ENCODE data around the gene PHACTR1.

Gene PHACTR1

DNA sequence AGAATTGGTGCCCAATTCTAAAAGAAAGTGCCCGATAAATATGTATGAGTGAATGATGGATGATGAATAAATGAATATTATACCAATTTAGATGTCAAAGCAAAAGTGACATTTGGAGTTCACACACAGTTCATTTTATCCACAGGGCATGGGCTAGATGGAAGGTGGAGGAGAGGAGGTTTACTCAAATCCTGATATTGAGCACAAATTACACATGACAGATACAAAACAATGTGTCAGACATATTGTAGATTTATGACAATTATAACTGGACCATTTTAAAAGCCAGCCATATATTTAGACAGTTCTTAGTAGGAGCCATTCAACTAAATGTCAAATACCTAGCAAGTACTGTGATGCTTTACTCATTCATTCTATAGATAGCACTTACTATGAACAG is 23.4 kb upstream of the PHACTR1 start:
- no peak overlapping the region for H3K27ac ChIP-seq (ENCODE audit: low read length)
- no peaks in the 10 kb centered on the region for H3K9me3 ChIP-seq (ENCODE audit: insufficient read depth, low read length)
- H3K36me3 ChIP-seq (replicated peaks; ENCODE audit: low read depth, low read length): no peaks in the 10 kb centered on the region
- H3K79me2 ChIP-seq (ENCODE audit: low read length): no peaks in the 10 kb centered on the region
- H4K20me1 ChIP-seq (ENCODE audit: insufficient read depth, low read length): no peaks in the 10 kb centered on the region
- no peak overlapping the region for H3K4me3 ChIP-seq (ENCODE audit: low read length)
- H3K9ac ChIP-seq (ENCODE audit: low read length): no peak overlapping the region
- H3K4me2 ChIP-seq (ENCODE audit: low read length): no peak overlapping the region
- H2AFZ ChIP-seq (ENCODE audit: low read depth, low read length): no peak overlapping the region
- H3K27me3 ChIP-seq (ENCODE audit: low read depth, low read length): peaks cover 3% of the 10 kb centered on the region; the same call in 1 of the 2 replicates
- TF ChIP-seq CTCF (IDR thresholded peaks at IDR 0.05; ENCODE audit: low read depth, low read length) (no peak), EZH2phosphoT487 (IDR thresholded peaks at IDR 0.05; ENCODE audit: low read depth) (no peak)
- no peaks in the 10 kb centered on the region for H3K4me1 ChIP-seq (ENCODE audit: low read length)

- Histone ChIP-seq H3K4me3 (ENCODE audit: low read length) (no peak overlapping the region), H3K27me3 (ENCODE audit: low read depth, low read length) (0 out of 2 replicates have a peak, but pooled peaks cover 5% of the 10 kb centered on the region), H3K9me3 (ENCODE audit: insufficient read depth, low read length) (no peaks in the 10 kb centered on the region), H2AFZ (ENCODE audit: low read depth, low read length) (no peak overlapping the region), H3K4me1 (ENCODE audit: low read length) (peaks cover 17% of the 10 kb centered on the region), H3K4me2 (ENCODE audit: low read length) (no peak overlapping the region), H3K9ac (ENCODE audit: low read length) (no peak overlapping the region), H4K20me1 (ENCODE audit: insufficient read depth, low read length) (no peaks in the 10 kb centered on the region), H3K27ac (ENCODE audit: low read length) (no peak overlapping the region), H3K79me2 (ENCODE audit: low read length) (no peaks in the 10 kb centered on the region), H3K36me3 (replicated peaks; ENCODE audit: low read depth, low read length) (no peaks in the 10 kb centered on the region)
- TF ChIP-seq EZH2phosphoT487 (IDR thresholded peaks at IDR 0.05; ENCODE audit: low read depth): no peak
- no peak for TF ChIP-seq CTCF (IDR thresholded peaks at IDR 0.05; ENCODE audit: low read depth, low read length)
Observed at GRCh38 chr6:12698298-12698697, 18.3 kb upstream of the PHACTR1 start.

DNA sequence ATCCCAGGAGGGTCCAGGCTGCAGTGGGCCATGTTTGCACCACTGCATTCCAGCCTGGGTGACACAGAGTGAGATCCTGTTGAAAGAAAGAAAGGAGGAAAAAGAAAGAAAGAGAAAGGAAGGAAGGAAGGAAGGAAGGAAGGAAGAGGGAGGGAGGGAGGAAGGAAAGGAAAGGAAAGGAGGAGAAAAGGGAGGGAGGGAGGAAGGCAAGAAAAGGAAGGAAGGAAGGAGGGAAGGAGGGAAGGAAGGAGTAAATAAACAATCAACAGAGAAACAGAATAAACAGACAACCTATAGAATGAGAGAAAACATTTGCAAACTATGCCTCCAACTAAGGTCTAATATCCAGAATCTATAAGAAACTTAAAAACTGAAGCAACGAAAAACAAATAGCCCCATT is 11.6 kb upstream of the PHACTR1 start:
- Histone ChIP-seq H3K27me3 (ENCODE audit: low read depth, low read length) (0 out of 2 replicates have a peak, but pooled peaks cover 3% of the 10 kb centered on the region), H3K4me3 (ENCODE audit: low read length) (no peak overlapping the region), H3K9me3 (ENCODE audit: insufficient read depth, low read length) (no peaks in the 10 kb centered on the region), H3K79me2 (ENCODE audit: low read length) (no peaks in the 10 kb centered on the region), H2AFZ (ENCODE audit: low read depth, low read length) (no peak overlapping the region), H3K9ac (ENCODE audit: low read length) (no peak overlapping the region), H3K27ac (ENCODE audit: low read length) (no peak overlapping the region), H3K36me3 (replicated peaks; ENCODE audit: low read depth, low read length) (no peaks in the 10 kb centered on the region), H3K4me1 (ENCODE audit: low read length) (peaks cover 15% of the 10 kb centered on the region), H3K4me2 (ENCODE audit: low read length) (no peak overlapping the region), H4K20me1 (ENCODE audit: insufficient read depth, low read length) (no peaks in the 10 kb centered on the region)
- TF ChIP-seq CTCF (IDR thresholded peaks at IDR 0.05; ENCODE audit: low read depth, low read length) (no peak), EZH2phosphoT487 (IDR thresholded peaks at IDR 0.05; ENCODE audit: low read depth) (no peak)

DNA sequence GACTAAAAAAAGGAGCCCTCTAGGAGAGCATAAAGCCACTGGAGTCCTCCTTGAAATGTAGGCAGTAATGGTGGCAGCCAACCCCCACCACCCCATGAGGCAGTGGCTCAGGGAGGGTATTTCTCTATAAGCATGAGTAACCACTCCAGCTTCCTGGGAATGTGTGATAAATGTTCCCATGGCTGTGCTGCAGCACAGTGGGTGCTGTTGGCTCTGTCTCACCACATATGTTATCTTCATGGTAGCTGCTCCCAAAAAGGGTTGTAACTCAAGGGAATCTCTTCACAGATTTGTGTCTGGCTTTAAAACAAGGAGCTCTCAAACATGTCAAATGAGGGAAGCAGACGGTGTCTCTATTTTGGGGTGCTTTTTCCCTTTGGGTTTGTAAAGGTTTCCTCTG is 7.5 kb upstream of the PHACTR1 start:
- no peak overlapping the region for H3K4me2 ChIP-seq (ENCODE audit: low read length)
- no peaks in the 10 kb centered on the region for H3K9me3 ChIP-seq (ENCODE audit: insufficient read depth, low read length)

More for the DNA sequence above, 7.5 kb upstream of the PHACTR1 start:
- H3K79me2 ChIP-seq (ENCODE audit: low read length): no peaks in the 10 kb centered on the region
- no peaks in the 10 kb centered on the region for H3K27me3 ChIP-seq (ENCODE audit: low read depth, low read length)
- H3K4me1 ChIP-seq (ENCODE audit: low read length): no peaks in the 10 kb centered on the region
- H3K36me3 ChIP-seq (replicated peaks; ENCODE audit: low read depth, low read length): no peaks in the 10 kb centered on the region
- TF ChIP-seq EZH2phosphoT487 (IDR thresholded peaks at IDR 0.05; ENCODE audit: low read depth) (no peak), CTCF (IDR thresholded peaks at IDR 0.05; ENCODE audit: low read depth, low read length) (no peak)
- no peak overlapping the region for H3K27ac ChIP-seq (ENCODE audit: low read length)
- no peak overlapping the region for H2AFZ ChIP-seq (ENCODE audit: low read depth, low read length)
- H3K9ac ChIP-seq (ENCODE audit: low read length): no peak overlapping the region
- no peak overlapping the region for H3K4me3 ChIP-seq (ENCODE audit: low read length)
- no peaks in the 10 kb centered on the region for H4K20me1 ChIP-seq (ENCODE audit: insufficient read depth, low read length)

All from OCI-LY3 (cell line).